HG03439 (cell line): ENCODE results near the gene PTX3.

Experiments used
- ATAC-seq: cut with Tn5 transposase; IDR thresholded peaks from one replicate; pipeline ENCODE4 v1.9.1; 2021; ENCODE audit warnings: mild to moderate bottlenecking, moderate library complexity; ENCODE audit not compliant: unreplicated experiment

Gene PTX3

DNA sequence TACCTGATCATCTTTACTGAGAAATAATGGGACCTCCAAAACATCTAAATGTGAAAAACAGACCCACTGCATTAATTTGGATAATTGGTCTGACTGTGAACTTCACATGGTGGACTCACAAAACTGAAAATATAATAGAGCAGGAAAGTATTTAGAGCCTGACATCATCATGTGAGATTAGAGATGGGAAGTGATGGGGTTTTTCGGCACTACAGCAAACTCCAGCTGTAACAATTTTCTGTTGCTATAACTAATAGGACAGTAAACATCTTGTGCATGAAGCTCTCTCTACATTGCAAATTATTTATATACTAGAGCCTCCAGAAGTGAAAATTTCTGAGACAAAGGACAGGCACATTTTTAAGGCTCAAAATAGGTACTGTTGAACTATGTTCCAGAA lies 34.4 kb downstream of the PTX3 start:
- ATAC-seq = no peak

DNA sequence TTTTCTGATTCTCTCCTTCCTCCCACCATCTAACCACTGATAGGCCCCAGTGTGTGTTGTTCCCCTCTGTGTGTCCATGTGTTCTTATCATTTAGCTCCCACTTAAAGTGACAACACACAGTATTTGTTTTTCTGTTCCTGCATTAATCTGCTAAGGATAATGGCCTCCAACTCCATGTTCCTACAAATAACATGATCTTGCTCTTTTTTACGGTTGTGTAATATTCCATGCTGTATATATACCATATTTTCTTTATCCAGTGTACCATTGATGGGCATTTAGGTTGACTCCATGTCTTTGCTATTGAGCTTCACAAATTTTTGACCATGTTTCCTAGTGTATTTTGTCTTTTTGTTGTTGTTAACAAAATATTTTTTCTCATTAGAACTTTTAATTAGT lies 36.0 kb downstream of the PTX3 start:
- ATAC-seq = no peak

DNA sequence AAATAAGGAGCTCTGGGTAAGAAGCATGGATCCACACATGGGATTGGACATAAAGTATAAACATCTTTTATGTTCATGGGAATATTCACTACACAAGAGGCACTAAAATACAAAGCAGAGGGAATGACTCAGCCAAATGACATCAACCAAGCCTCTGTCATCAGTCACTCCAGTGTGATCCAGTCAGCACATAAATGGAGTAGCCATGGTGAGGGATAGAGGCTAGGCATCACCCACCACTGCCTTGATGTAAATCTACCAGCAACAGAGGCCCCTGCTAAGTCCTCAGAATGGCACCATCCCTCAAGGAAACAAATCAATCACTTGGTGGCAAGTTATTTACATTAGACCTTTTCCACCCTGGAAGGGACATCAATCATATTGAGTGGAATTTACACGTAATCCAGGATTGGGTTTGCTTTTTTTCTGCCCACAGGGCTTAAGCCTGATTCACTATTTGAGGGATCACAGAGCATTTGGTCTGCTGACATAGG lies 39.3 kb downstream of the PTX3 start:
- ATAC-seq = no peak

DNA sequence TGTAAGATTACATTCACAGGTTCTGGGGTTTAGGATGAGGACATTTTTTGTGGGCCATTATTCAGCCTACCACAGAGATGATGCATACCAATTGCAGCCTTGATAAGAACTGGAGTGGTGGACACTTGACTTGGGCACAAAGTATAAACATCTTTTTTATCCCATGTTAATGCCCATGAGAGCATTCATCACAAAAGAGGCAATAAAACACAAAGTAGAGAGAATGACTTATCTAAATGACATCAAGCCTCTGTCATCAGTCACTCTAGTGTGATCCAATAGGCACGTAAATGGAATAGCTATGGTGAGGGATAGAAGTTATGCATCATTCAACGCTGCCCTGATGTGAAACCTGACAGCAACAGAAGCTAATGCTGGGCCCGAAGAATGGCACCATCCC lies 40.8 kb downstream of the PTX3 start:
- ATAC-seq = no peak

DNA sequence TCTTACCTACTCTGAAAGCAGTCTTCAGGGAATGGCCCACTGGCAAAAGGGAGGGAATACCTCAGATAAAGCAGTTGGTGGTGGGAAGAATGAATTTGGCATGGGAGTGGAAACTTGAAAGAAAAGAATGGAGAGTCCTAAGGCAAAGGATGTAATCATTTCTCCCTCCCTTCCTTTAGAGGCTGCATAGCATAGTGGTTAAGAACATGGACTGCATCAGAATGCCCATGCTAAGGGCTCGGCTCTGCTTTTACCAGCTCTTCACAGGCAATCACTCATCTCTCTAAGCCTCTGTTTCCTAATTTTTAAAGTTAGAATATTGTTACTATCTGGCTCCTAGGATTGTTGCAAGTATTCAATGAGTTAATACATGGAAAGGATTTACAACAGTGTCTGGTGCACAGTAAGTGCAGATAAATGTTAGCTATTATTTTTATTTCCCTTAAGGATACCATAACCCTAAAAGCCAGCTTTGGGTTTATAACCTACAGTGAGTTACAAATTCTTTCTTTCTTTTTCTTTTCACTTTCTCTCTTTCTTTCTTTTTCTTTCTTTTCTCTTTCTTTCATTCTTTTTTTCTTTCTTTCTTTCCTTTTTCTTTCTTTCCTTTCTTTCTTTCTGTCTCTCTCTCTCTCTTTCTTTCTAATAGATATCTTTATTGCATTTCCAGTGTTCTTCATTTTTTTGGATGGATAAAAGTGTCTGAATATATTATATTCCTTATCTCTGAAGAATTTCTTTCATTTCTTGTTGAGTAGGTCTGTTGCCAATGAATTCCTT lies 43.0 kb downstream of the PTX3 start:
- no peak for ATAC-seq

DNA sequence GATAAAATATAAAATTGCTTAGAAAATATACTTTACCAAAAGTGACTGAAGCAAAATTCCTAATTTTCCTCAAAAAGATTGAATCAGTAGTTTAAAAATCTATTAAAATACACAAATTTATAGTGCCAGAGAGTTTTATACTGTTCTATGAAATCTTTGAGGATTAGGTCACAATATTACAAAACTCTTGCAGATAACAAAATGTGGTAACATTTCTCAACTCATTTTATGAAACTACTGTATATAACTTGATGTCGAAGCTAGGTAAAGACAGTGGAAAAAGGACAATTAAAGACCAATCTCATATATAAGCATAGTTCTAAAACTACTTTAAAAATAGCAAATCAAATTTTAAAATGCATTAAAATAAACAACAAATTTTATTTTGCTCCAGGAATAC lies 50.7 kb downstream of the PTX3 start:
- no peak for ATAC-seq

DNA sequence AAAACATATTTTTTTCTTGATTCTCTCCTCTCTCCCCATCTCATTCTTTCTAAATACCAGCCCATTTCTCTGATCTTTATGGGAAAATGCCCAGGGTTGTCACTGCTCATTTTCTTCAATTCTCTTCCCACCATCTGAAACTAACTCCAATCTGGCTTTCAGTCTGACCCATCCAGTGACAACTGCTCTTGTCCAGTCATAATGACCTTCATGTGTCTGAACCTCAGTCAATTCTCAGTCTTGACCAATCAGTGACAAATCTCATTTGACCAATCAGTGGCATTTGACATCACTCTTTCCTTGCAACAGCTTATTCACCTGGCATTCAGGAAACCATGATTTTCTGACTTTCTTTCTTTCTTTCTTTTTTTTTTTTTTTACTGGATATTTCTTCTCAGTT lies 51.5 kb downstream of the PTX3 start:
- no peak for ATAC-seq

DNA sequence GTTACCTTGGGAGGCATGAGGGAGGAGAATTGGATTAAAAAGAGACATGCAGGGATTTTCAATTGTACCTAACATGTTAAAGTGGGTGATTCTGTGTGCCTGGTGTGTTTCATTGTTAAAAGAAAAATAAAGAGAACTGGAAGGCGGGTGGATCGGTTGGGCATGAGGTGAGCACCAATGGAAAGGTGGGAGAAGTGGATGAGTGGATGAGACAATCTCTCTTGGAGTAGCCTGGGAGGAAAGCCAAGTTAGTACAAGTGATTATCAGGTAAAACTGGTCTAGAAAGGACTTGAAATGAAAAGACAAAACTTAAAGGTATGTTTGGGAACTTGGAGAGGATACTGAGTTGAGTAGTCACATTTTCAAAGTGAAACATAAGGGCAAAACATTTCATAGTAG lies 54.5 kb downstream of the PTX3 start:
- ATAC-seq = no peak
